ENCODE measurements around the gene EYA4.

EYA4 gene

GRCh38 chr6:133362813-133363212 is 121.7 kb downstream of the EYA4 start:
- TF ChIP-seq CTCF (IDR thresholded peaks at IDR 0.05; ENCODE audit: low read depth, low read length, missing control alignments) = no peak
- no peak overlapping the region for H3K4me3 ChIP-seq (replicated peaks; ENCODE audit: low read depth, low read length)
- DNase-seq (ENCODE audit: extremely low read depth, low read depth) = no peak

GRCh38 chr6:133368664-133369063 is 127.5 kb downstream of the EYA4 start:
- no peak overlapping the region for H3K4me3 ChIP-seq (replicated peaks; ENCODE audit: low read depth, low read length)
- DNase-seq (ENCODE audit: extremely low read depth, low read depth) = no peak
- no peak for TF ChIP-seq CTCF (IDR thresholded peaks at IDR 0.05; ENCODE audit: low read depth, low read length, missing control alignments)

DNA sequence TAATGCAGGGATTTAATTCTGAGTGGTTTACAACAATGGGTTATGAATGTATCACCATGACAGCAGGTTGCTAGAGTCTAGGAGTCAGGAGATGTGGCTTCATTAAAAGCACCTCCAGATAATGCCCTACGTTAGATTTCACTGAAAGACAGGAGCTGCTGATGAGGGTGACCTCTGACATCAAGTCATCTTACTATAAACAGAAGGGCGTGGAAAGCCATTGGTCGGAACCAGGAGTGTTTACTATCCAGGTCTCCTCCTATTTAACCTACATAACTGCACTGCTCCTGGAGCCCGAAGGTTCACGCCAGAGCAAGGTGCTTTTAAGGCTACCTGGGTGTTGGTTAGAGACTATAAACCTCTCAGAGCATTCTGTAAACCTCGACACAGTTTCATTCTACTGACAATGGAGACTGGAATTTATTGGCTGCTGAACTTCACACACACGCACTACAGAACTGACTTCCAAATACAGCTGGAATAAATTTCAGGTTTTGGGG is 128.7 kb downstream of the EYA4 start:
- no peak for DNase-seq (ENCODE audit: extremely low read depth, low read depth)
- no peak for TF ChIP-seq CTCF (IDR thresholded peaks at IDR 0.05; ENCODE audit: low read depth, low read length, missing control alignments)
- no peak overlapping the region for H3K4me3 ChIP-seq (replicated peaks; ENCODE audit: low read depth, low read length)

DNA sequence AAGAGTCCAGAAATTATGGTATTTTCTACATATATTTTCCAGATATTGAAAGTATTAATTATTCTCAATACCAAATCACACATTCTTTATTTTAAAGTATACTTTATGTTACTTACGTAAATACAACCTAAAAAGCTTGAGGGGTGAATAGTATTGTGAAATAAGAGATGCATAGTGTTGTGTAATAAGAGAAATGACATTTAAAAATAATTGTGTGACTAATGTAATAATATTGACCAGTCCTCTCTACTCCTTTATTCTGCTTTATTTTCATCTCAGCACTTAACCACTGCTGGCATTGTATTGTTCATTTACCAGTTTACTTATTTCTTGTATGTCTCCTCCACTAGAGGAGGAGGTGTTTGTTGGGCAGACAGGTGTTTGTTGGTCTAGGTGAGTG is 135.6 kb downstream of the EYA4 start:
- no peak for DNase-seq (ENCODE audit: extremely low read depth, low read depth)
- no peak for TF ChIP-seq CTCF (IDR thresholded peaks at IDR 0.05; ENCODE audit: low read depth, low read length, missing control alignments)
- no peak overlapping the region for H3K4me3 ChIP-seq (replicated peaks; ENCODE audit: low read depth, low read length)

DNA sequence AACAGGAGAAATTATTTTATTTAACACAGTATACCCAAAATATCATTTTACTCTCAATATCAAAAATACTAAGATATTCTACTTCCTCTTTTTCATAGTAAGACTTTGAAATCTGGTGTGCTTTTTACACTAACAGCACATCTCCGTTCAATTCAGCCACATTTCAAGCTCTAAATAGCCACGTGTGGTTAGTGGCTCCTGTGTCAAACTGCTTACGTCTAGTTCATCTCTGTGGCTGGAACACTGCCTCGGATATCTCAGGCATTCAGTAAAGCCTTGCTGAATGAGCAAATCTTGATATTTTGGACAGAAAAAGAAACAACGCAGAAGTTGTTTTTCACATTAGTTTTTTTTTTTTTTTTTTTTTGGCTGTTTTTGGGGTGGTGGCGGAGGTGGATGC is 136.1 kb downstream of the EYA4 start:
- no peak for TF ChIP-seq CTCF (IDR thresholded peaks at IDR 0.05; ENCODE audit: low read depth, low read length, missing control alignments)
- DNase-seq (ENCODE audit: extremely low read depth, low read depth) = no peak

DNA sequence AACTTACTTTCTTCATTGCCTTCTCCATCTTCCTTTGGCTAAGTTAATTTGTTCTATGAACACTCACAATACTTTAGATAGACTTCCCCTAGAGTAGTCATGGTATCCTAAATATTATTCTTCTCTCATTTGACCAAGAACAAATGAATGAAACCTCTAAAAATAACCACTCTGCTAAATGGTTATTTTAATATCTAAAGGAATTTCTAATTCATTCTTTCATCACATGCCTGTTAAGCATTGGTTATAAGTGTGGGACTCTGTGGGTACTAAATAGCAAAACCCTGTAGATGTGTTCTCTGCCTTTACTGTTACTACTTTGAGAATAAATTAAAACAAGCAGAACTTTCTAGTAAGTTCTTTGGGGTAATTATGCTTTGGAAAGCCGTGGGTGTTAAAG is 138.9 kb downstream of the EYA4 start:
- H3K4me3 ChIP-seq (replicated peaks; ENCODE audit: low read depth, low read length) = no peak overlapping the region
- no peak for DNase-seq (ENCODE audit: extremely low read depth, low read depth)
- TF ChIP-seq CTCF (IDR thresholded peaks at IDR 0.05; ENCODE audit: low read depth, low read length, missing control alignments) = no peak

More for the DNA sequence above, 136.1 kb downstream of the EYA4 start:
- no peak overlapping the region for H3K4me3 ChIP-seq (replicated peaks; ENCODE audit: low read depth, low read length)

- H3K4me3 ChIP-seq (replicated peaks; ENCODE audit: low read depth, low read length) = no peak overlapping the region
- DNase-seq (ENCODE audit: extremely low read depth, low read depth) = no peak
- no peak for TF ChIP-seq CTCF (IDR thresholded peaks at IDR 0.05; ENCODE audit: low read depth, low read length, missing control alignments)
These were observed 139.6 kb downstream of the EYA4 start for GRCh38 chr6:133380723-133381122.

Measured in HFF-Myc (cell line).